Progenitor cell of endocrine pancreas (in vitro differentiated cells): ENCODE measurements around the gene GRIN2A. TPM values are rescaled to one million over a fixed set of nuclear protein-coding genes. Genes with fewer than 3 reads are reported as not detected.

Source experiments
- DNase-seq: peaks from one replicate; pipeline ENCODE4 v3.0.0; 2021; ENCODE audit warnings: low spot score; ENCODE audit not compliant: unreplicated experiment
- H3K27ac Mint-ChIP-seq: 2 replicates; pipeline ENCODE4 v1.8.0; 2021; ENCODE audit warnings: mild to moderate bottlenecking, moderate library complexity, mixed read lengths
- H3K27me3 Mint-ChIP-seq: 2 replicates; pipeline ENCODE4 v1.8.0; 2021; ENCODE audit warnings: mixed read lengths
- H3K36me3 Mint-ChIP-seq: 2 replicates; pipeline ENCODE4 v1.8.0; 2022; ENCODE audit warnings: mixed read lengths; ENCODE audit not compliant: insufficient read depth
- H3K4me1 Mint-ChIP-seq: 2 replicates; pipeline ENCODE4 v1.8.0; 2021; ENCODE audit warnings: low read depth, mixed read lengths
- H3K4me3 Mint-ChIP-seq: 2 replicates; pipeline ENCODE4 v1.8.0; 2021; ENCODE audit warnings: low read depth, mild to moderate bottlenecking, moderate library complexity, mixed read lengths
- H3K9me3 Mint-ChIP-seq: 2 replicates; pipeline ENCODE4 v1.8.0; 2021; ENCODE audit warnings: low read depth, mixed read lengths
- total RNA-seq: library from RNA; stranded (reverse); gene quantifications from 2 replicates; pipeline ENCODE4 v1.2.1, GENCODE V29; 2021
- TF ChIP-seq, protein P1 (sequence below): fragments of 200-600 bp; sonication (generic); IDR thresholded peaks from one replicate; pipeline ENCODE4 v1.5.0; 2021; ENCODE audit warnings: antibody characterized with exemption, mild to moderate bottlenecking; ENCODE audit not compliant: unreplicated experiment

The GRIN2A gene
- total RNA-seq, 1 donor from 2014 or later: 1.7 TPM

DNA sequence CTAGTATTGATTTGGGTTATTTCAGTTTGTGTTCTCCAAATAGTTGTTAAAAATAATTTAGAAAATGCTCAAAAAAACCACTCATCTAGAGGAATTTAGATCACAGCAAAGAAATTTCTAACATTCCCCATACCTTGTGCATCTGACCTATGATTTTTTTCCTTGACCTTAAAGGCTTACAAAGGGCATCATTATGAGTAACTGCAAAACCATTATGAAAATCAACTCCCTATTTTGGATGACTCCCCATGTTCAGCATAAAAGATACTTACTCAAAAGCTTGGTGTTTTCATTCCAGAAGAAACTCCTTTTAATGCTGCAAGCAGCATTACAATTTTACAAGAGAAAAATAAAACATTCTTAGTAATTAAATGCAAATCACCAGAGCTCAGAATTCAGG is 83.2 kb downstream of the GRIN2A start:
- TF ChIP-seq, protein P1, sequence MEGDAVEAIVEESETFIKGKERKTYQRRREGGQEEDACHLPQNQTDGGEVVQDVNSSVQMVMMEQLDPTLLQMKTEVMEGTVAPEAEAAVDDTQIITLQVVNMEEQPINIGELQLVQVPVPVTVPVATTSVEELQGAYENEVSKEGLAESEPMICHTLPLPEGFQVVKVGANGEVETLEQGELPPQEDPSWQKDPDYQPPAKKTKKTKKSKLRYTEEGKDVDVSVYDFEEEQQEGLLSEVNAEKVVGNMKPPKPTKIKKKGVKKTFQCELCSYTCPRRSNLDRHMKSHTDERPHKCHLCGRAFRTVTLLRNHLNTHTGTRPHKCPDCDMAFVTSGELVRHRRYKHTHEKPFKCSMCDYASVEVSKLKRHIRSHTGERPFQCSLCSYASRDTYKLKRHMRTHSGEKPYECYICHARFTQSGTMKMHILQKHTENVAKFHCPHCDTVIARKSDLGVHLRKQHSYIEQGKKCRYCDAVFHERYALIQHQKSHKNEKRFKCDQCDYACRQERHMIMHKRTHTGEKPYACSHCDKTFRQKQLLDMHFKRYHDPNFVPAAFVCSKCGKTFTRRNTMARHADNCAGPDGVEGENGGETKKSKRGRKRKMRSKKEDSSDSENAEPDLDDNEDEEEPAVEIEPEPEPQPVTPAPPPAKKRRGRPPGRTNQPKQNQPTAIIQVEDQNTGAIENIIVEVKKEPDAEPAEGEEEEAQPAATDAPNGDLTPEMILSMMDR: no peak
- no peak overlapping the region for H3K4me3 Mint-ChIP-seq
- H3K27ac Mint-ChIP-seq: no peak overlapping the region
- H3K36me3 Mint-ChIP-seq: peaks cover 6% of the 10 kb centered on the region
- H3K9me3 Mint-ChIP-seq: peaks cover 14% of the 10 kb centered on the region
- H3K27me3 Mint-ChIP-seq: peaks cover 39% of the 10 kb centered on the region
- peaks cover 16% of the 10 kb centered on the region for H3K4me1 Mint-ChIP-seq
- no peak for DNase-seq

DNA sequence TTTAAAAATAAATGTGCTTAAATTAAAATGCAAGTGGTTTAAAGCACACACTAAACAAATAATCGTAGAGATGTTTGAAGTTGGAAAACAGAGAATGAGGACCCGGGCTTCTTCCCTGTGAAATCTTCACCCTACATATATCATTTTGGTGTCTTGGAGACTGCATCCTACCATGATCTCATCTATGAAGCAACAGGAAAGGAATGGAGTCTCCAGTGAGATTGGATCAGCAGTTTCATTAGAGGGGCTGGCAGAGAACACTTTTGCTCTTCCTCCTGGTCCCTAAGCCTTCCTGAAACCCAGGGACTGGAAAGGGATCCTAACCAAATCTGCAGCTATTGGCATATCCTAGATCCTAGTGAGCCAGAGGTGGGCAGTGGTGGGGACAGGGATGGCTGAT is 85.0 kb downstream of the GRIN2A start:
- peaks cover 6% of the 10 kb centered on the region for H3K36me3 Mint-ChIP-seq
- DNase-seq: no peak
- H3K4me3 Mint-ChIP-seq: peak overlapping the region; percentile 3
- TF ChIP-seq, protein P1: no peak
- H3K27me3 Mint-ChIP-seq: peaks cover 38% of the 10 kb centered on the region
- peaks cover 16% of the 10 kb centered on the region for H3K4me1 Mint-ChIP-seq
- H3K9me3 Mint-ChIP-seq: peaks cover 13% of the 10 kb centered on the region
- no peak overlapping the region for H3K27ac Mint-ChIP-seq

DNA sequence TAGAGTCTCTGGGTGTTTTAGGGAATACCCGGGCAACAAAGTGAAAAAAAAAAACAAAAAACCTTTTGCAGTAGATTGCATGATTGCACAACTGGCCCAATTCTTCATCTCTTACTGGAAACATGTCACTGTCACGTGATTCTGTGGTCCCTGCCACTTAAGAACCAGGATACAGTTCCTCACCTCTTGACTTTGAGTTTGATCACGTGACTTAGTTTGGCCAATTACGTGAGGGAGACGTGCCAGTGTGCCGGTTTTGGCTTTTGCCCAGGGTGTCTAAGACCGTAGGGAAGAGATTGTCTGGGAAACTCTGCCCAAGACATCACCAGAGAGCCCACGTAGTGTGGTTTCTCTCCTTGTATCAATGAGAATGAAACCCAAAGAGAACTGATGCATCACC is 88.7 kb downstream of the GRIN2A start:
- H3K9me3 Mint-ChIP-seq: peaks cover 3% of the 10 kb centered on the region
- peaks cover 1% of the 10 kb centered on the region for H3K36me3 Mint-ChIP-seq
- no peak overlapping the region for H3K4me3 Mint-ChIP-seq
- no peak for DNase-seq
- TF ChIP-seq, protein P1: no peak
- peaks cover 12% of the 10 kb centered on the region for H3K4me1 Mint-ChIP-seq
- no peak overlapping the region for H3K27ac Mint-ChIP-seq
- H3K27me3 Mint-ChIP-seq: peaks cover 18% of the 10 kb centered on the region

DNA sequence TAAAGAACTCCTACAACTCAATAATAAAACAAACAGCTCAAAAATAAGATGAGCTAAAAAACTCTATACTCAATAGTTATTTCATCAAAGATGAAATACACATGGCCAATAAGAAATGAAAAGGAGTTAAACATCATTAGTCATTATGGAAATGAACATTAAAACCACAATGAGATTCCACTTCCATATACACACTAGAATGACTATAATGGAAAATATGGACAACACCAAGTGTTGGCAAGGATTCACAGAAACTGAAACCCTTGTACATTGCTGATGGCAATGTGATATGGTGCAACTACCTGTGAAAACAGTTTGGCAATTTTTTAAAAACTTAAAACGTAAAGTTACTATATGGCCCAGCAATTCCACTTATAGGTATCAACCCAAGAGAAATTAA is 91.4 kb downstream of the GRIN2A start:
- Mint-ChIP-seq H3K4me1 (no peaks in the 10 kb centered on the region), H3K27me3 (peaks cover 17% of the 10 kb centered on the region), H3K36me3 (no peaks in the 10 kb centered on the region), H3K27ac (no peak overlapping the region), H3K9me3 (peaks cover 3% of the 10 kb centered on the region), H3K4me3 (no peak overlapping the region)
- DNase-seq: no peak
- TF ChIP-seq, protein P1: no peak

DNA sequence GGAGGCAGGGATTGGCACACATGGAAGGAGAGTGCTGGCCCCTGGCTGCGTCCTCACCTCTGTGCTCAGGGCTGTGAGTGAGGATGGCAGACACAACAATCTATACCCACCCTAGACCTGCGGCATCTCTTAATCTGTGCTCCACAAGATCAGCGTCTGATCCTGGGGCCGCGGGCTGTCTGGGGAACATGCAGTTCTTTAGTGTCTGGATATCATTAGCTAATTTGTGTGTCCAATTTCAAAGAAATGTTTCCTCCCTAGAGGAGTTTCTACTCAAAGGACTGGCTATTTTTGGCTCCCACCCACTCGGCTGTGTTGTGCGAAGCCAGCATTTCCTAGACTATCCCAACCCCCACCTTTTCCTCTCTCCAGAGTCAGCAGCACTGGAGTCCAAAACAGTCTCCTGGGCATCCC is 93.8 kb downstream of the GRIN2A start:
- TF ChIP-seq, protein P1: no peak
- H3K4me3 Mint-ChIP-seq: no peak overlapping the region
- DNase-seq: no peak
- H3K27me3 Mint-ChIP-seq: peaks cover 11% of the 10 kb centered on the region
- peaks cover 7% of the 10 kb centered on the region for H3K9me3 Mint-ChIP-seq
- H3K4me1 Mint-ChIP-seq: peaks cover 6% of the 10 kb centered on the region
- no peak overlapping the region for H3K27ac Mint-ChIP-seq
- peaks cover 3% of the 10 kb centered on the region for H3K36me3 Mint-ChIP-seq
